Measurements from ENCODE around the gene PEX11G.

Gene PEX11G

GRCh38 chr19:7468840-7469239 is 20.0 kb downstream of the PEX11G start:
- Histone ChIP-seq H4K20me1 (ENCODE audit: control insufficient read depth, insufficient read depth, low read depth, low read length) (no peaks in the 10 kb centered on the region), H3K36me3 (ENCODE audit: control insufficient read depth, low read length) (peaks cover 75% of the 10 kb centered on the region), H3K27ac (ENCODE audit: low read depth, low read length) (no peak overlapping the region), H3F3A (ENCODE audit: control insufficient read depth, insufficient read depth) (peaks cover 12% of the 10 kb centered on the region), H3K27me3 (ENCODE audit: control insufficient read depth, low read length) (no peaks in the 10 kb centered on the region), H3K4me1 (ENCODE audit: control insufficient read depth, low read length) (peaks cover 33% of the 10 kb centered on the region), H3K9me2 (replicated peaks; ENCODE audit: control insufficient read depth, low read length) (no peaks in the 10 kb centered on the region), H3K9me3 (ENCODE audit: control insufficient read depth, insufficient read depth, low read length) (no peaks in the 10 kb centered on the region), H3K79me2 (ENCODE audit: control insufficient read depth, low read length) (no peaks in the 10 kb centered on the region), H3K4me3 (ENCODE audit: low read length) (no peak overlapping the region), H3K4me2 (ENCODE audit: low read length) (no peak overlapping the region)
- TF ChIP-seq CTCF (IDR thresholded peaks at IDR 0.05; ENCODE audit: low read depth, low read length, poor library complexity, severe bottlenecking), result no peak
- no peak for TF ChIP-seq EZH2phosphoT487 (IDR thresholded peaks at IDR 0.05; ENCODE audit: borderline replicate concordance, low read length)

- Histone ChIP-seq H3K27ac (ENCODE audit: low read depth, low read length) (no peak overlapping the region), H3F3A (ENCODE audit: control insufficient read depth, insufficient read depth) (peaks cover 10% of the 10 kb centered on the region), H3K4me3 (ENCODE audit: low read length) (no peak overlapping the region), H3K4me2 (ENCODE audit: low read length) (no peak overlapping the region), H3K79me2 (ENCODE audit: control insufficient read depth, low read length) (no peaks in the 10 kb centered on the region), H3K9me3 (ENCODE audit: control insufficient read depth, insufficient read depth, low read length) (no peaks in the 10 kb centered on the region), H3K27me3 (ENCODE audit: control insufficient read depth, low read length) (no peaks in the 10 kb centered on the region), H4K20me1 (ENCODE audit: control insufficient read depth, insufficient read depth, low read depth, low read length) (no peaks in the 10 kb centered on the region), H3K36me3 (ENCODE audit: control insufficient read depth, low read length) (peaks cover 85% of the 10 kb centered on the region), H3K9me2 (replicated peaks; ENCODE audit: control insufficient read depth, low read length) (no peaks in the 10 kb centered on the region), H3K4me1 (ENCODE audit: control insufficient read depth, low read length) (peaks cover 19% of the 10 kb centered on the region)
- TF ChIP-seq CTCF (IDR thresholded peaks at IDR 0.05; ENCODE audit: low read depth, low read length, poor library complexity, severe bottlenecking) (no peak), EZH2phosphoT487 (IDR thresholded peaks at IDR 0.05; ENCODE audit: borderline replicate concordance, low read length) (no peak)
Measured at GRCh38 chr19:7467009-7467989, 21.5 kb downstream of the PEX11G start.

GRCh38 chr19:7463575-7463974 is 25.3 kb downstream of the PEX11G start:
- Histone ChIP-seq H4K20me1 (ENCODE audit: control insufficient read depth, insufficient read depth, low read depth, low read length) (no peaks in the 10 kb centered on the region), H3K27me3 (ENCODE audit: control insufficient read depth, low read length) (no peaks in the 10 kb centered on the region), H3F3A (ENCODE audit: control insufficient read depth, insufficient read depth) (no peaks in the 10 kb centered on the region), H3K9me2 (replicated peaks; ENCODE audit: control insufficient read depth, low read length) (no peaks in the 10 kb centered on the region), H3K79me2 (ENCODE audit: control insufficient read depth, low read length) (no peaks in the 10 kb centered on the region), H3K36me3 (ENCODE audit: control insufficient read depth, low read length) (peaks cover 77% of the 10 kb centered on the region), H3K4me3 (ENCODE audit: low read length) (no peak overlapping the region), H3K27ac (ENCODE audit: low read depth, low read length) (no peak overlapping the region), H3K4me1 (ENCODE audit: control insufficient read depth, low read length) (no peaks in the 10 kb centered on the region), H3K4me2 (ENCODE audit: low read length) (no peak overlapping the region), H3K9me3 (ENCODE audit: control insufficient read depth, insufficient read depth, low read length) (no peaks in the 10 kb centered on the region)
- TF ChIP-seq EZH2phosphoT487 (IDR thresholded peaks at IDR 0.05; ENCODE audit: borderline replicate concordance, low read length), result no peak
- TF ChIP-seq CTCF (IDR thresholded peaks at IDR 0.05; ENCODE audit: low read depth, low read length, poor library complexity, severe bottlenecking), result no peak
